Measurements from ENCODE around the gene PHLDA3. TPM values are rescaled to one million over a fixed set of nuclear protein-coding genes. Genes with fewer than 3 reads are reported as not detected.

The PHLDA3 gene
- polyA plus RNA-seq, 1 donor from 2014 or later: 35.1 TPM

GRCh38 chr1:201471772-201472171 lies 2.8 kb upstream of the PHLDA3 start:
- Histone ChIP-seq H3K9ac (ENCODE audit: low read length) (no peak overlapping the region), H3K27me3 (ENCODE audit: insufficient read depth, low read depth, low read length) (no peaks in the 10 kb centered on the region), H3K4me2 (ENCODE audit: low read length) (no peak overlapping the region), H3K4me3 (ENCODE audit: low read length) (no peak overlapping the region), H2AFZ (ENCODE audit: low read depth, low read length) (no peak overlapping the region), H4K20me1 (ENCODE audit: insufficient read depth) (no peaks in the 10 kb centered on the region), H3K79me2 (replicated peaks; ENCODE audit: insufficient read depth, low read length) (peaks cover 10% of the 10 kb centered on the region), H3F3A (ENCODE audit: insufficient read depth, low read length, poor library complexity, severe bottlenecking) (no peaks in the 10 kb centered on the region), H3K27ac (ENCODE audit: low read length) (no peak overlapping the region), H3K9me2 (ENCODE audit: insufficient read depth, low read length) (no peaks in the 10 kb centered on the region), H3K36me3 (ENCODE audit: insufficient read depth, low read length) (no peaks in the 10 kb centered on the region), H3K9me3 (ENCODE audit: low read length) (no peaks in the 10 kb centered on the region)
- TF ChIP-seq TAF1 (IDR thresholded peaks at IDR 0.05; ENCODE audit: low read depth) (no peak), REST (IDR thresholded peaks at IDR 0.05; ENCODE audit: borderline replicate concordance) (no peak), POLR2AphosphoS5 (IDR thresholded peaks at IDR 0.05) (no peak), EP300 (conservative IDR thresholded peaks at IDR 0.05; ENCODE audit: poor library complexity, severe bottlenecking) (no peak), MXI1 (conservative IDR thresholded peaks at IDR 0.05; ENCODE audit: poor library complexity, severe bottlenecking) (no peak), RAD21 (conservative IDR thresholded peaks at IDR 0.05) (no peak), CTCF (IDR thresholded peaks at IDR 0.05; ENCODE audit: poor library complexity, severe bottlenecking) (no peak), SMC3 (conservative IDR thresholded peaks at IDR 0.05; ENCODE audit: poor library complexity) (no peak), EZH2 (IDR thresholded peaks at IDR 0.05; ENCODE audit: borderline replicate concordance, insufficient read depth, low read length, poor library complexity, severe bottlenecking) (no peak)

GRCh38 chr1:201470581-201470980 lies 1.6 kb upstream of the PHLDA3 start:
- H3K9me3 ChIP-seq (ENCODE audit: low read length): no peaks in the 10 kb centered on the region
- H2AFZ ChIP-seq (ENCODE audit: low read depth, low read length): no peak overlapping the region
- H3K79me2 ChIP-seq (replicated peaks; ENCODE audit: insufficient read depth, low read length): peaks cover 10% of the 10 kb centered on the region
- H3K4me2 ChIP-seq (ENCODE audit: low read length): no peak overlapping the region
- H3K9me2 ChIP-seq (ENCODE audit: insufficient read depth, low read length): no peaks in the 10 kb centered on the region
- no peaks in the 10 kb centered on the region for H4K20me1 ChIP-seq (ENCODE audit: insufficient read depth)
- no peaks in the 10 kb centered on the region for H3K27me3 ChIP-seq (ENCODE audit: insufficient read depth, low read depth, low read length)
- H3F3A ChIP-seq (ENCODE audit: insufficient read depth, low read length, poor library complexity, severe bottlenecking): no peaks in the 10 kb centered on the region
- no peaks in the 10 kb centered on the region for H3K36me3 ChIP-seq (ENCODE audit: insufficient read depth, low read length)
- no peak overlapping the region for H3K9ac ChIP-seq (ENCODE audit: low read length)
- no peak overlapping the region for H3K4me3 ChIP-seq (ENCODE audit: low read length)
- TF ChIP-seq RAD21 (conservative IDR thresholded peaks at IDR 0.05): no peak
- no peak for TF ChIP-seq POLR2AphosphoS5 (IDR thresholded peaks at IDR 0.05)
- TF ChIP-seq EZH2 (IDR thresholded peaks at IDR 0.05; ENCODE audit: borderline replicate concordance, insufficient read depth, low read length, poor library complexity, severe bottlenecking): no peak
- TF ChIP-seq REST (IDR thresholded peaks at IDR 0.05; ENCODE audit: borderline replicate concordance): no peak
- no peak for TF ChIP-seq MXI1 (conservative IDR thresholded peaks at IDR 0.05; ENCODE audit: poor library complexity, severe bottlenecking)
- TF ChIP-seq TAF1 (IDR thresholded peaks at IDR 0.05; ENCODE audit: low read depth): no peak
- no peak for TF ChIP-seq CTCF (IDR thresholded peaks at IDR 0.05; ENCODE audit: poor library complexity, severe bottlenecking)
- no peak for TF ChIP-seq SMC3 (conservative IDR thresholded peaks at IDR 0.05; ENCODE audit: poor library complexity)
- TF ChIP-seq EP300 (conservative IDR thresholded peaks at IDR 0.05; ENCODE audit: poor library complexity, severe bottlenecking): no peak
- H3K27ac ChIP-seq (ENCODE audit: low read length): no peak overlapping the region
